ACC112 (cell line): ENCODE results near the gene TMIGD2.
A peak's percentile ranks its signal among the peaks of the same experiment; 100 is the strongest.

ENCODE experiments used
- H2AFZ ChIP-seq: fragments of 200-600 bp; sonication (generic); one replicate; pipeline ENCODE4 v1.6.0; 2017; ENCODE audit warnings: antibody characterized with exemption, low read length; ENCODE audit not compliant: unreplicated experiment
- H3K27ac ChIP-seq: fragments of 200-600 bp; sonication (generic); 2 replicates; pipeline ENCODE4 v1.5.1; 2014; ENCODE audit warnings: low read depth, mild to moderate bottlenecking, antibody characterized with exemption, low read length, moderate library complexity
- H3K27me3 ChIP-seq: fragments of 200-600 bp; sonication (generic); 2 replicates; pipeline ENCODE4 v1.6.1; 2014; ENCODE audit warnings: mild to moderate bottlenecking, antibody characterized with exemption, low read length, moderate library complexity, mixed read lengths; ENCODE audit not compliant: insufficient read depth
- H3K36me3 ChIP-seq: fragments of 200-600 bp; sonication (generic); 2 replicates; pipeline ENCODE4 v1.6.1; 2016; ENCODE audit warnings: mild to moderate bottlenecking, antibody characterized with exemption, low read length, moderate library complexity, mixed read lengths; ENCODE audit not compliant: insufficient read depth
- H3K4me1 ChIP-seq: fragments of 200-600 bp; sonication (generic); one replicate; pipeline ENCODE4 v1.6.1; 2016; ENCODE audit warnings: low read length, mixed read lengths; ENCODE audit not compliant: insufficient read depth, unreplicated experiment, control insufficient read depth
- H3K4me3 ChIP-seq: fragments of 200-600 bp; sonication (generic); 2 replicates; pipeline ENCODE4 v1.5.1; 2014; ENCODE audit warnings: mild to moderate bottlenecking, low read depth, low read length
- H3K79me2 ChIP-seq: fragments of 200-600 bp; sonication (generic); one replicate; pipeline ENCODE4 v1.6.0; 2016; ENCODE audit warnings: low read length; ENCODE audit not compliant: control insufficient read depth, unreplicated experiment, insufficient read depth

The TMIGD2 gene

GRCh38 chr19:4305659-4306058, 3.5 kb upstream of the TMIGD2 start:
- H3K4me1 ChIP-seq: no peaks in the 10 kb centered on the region
- no peak overlapping the region for H3K27ac ChIP-seq
- peaks cover 5% of the 10 kb centered on the region; the same call in 1 of the 2 replicates for H3K36me3 ChIP-seq
- H3K4me3 ChIP-seq: no peak overlapping the region
- no peaks in the 10 kb centered on the region for H3K27me3 ChIP-seq
- no peaks in the 10 kb centered on the region for H3K79me2 ChIP-seq
- no peak overlapping the region for H2AFZ ChIP-seq

- Histone ChIP-seq H3K27me3 (no peaks in the 10 kb centered on the region), H3K79me2 (no peaks in the 10 kb centered on the region), H3K36me3 (0 out of 2 replicates have a peak, but pooled peaks cover under 1% of the 10 kb centered on the region), H3K4me1 (no peaks in the 10 kb centered on the region), H3K27ac (no peak overlapping the region), H2AFZ (no peak overlapping the region), H3K4me3 (no peak overlapping the region; the same call in 1 of the 2 replicates)
These were observed 3.0 kb upstream of the TMIGD2 start for GRCh38 chr19:4305257-4305612.

DNA sequence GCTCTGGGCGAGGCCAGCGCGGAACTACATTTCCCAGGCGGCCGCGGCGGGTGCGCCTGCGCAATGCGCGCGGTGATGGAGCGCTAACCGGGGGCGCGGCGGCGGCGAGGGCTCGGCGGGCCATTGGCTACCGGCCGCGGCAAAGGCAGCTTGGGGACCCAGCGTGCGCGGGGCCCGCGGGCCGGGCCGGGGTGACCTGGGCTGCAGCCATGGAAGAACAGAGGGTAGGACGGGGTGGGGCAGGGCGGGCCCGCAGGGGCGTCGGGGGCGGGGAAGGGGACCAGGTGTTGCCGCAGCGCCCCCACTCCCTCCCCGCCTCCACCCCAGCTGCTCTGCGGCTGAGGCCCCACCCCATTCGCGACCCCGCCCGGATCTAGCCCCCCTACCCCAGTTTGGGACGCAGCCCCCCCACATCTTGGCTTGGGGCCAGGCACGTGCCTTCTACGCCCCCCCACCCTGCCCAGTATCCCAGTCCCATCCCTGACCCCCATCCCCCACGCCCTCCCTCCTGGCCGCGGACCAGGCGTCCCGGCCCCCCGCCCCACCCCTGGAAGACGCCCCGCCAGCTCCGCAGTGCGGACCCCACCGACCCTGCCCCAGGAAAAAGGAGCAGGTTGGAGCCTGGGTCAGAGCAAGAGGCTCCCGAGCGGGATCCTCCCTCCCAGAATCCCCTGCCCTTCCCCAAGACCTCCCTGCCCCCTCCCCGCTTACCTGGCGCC, 2.5 kb upstream of the TMIGD2 start, which contains the start of gene FSD1:
Gene FSD1 (plus strand): TSS at position 61 of the 719 bp plus-strand sequence. CDS start 149 bp downstream, at position 210.
- Histone ChIP-seq H3K36me3 (no peaks in the 10 kb centered on the region), H3K79me2 (no peaks in the 10 kb centered on the region), H2AFZ (no peak within 1 kb of the TSS), H3K27ac (no peak within 1 kb of the TSS), H3K4me1 (no peaks in the 10 kb centered on the region), H3K27me3 (no peaks in the 10 kb centered on the region), H3K4me3 (peak within 1 kb of the TSS; percentile 55)

DNA sequence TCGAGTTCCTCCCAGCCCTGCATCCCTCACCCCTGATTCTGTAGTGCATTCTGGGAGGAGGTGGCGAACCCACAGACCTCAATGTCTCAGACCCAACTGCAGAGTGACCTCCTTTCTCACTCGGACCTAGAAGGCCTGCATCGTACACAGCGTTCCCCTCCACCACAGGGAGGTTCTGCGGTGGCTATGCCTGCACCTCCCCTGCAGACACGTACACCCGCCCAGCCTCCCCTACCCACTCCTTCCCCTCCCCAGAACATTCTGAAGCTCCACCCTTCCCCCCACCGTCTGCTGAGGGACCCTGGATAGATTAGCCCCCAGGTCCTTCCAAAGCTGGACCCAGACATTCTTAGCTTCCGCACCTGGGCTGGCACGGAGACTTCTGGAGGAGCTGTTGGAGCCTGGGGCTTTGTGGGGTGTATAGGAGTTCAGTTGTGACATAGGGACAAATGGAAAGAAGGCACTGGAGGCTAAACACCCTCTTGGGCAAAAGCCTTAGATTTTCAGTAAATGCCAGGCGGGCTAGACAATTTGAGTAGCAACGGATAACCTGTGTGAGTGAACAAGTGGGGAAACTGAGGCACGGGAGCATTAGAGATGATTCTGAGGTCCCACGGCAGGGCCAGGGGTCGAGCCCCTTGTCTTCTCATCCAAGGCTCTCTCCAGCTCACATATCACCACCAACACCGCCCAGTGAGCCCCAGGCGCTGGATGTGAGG, 1.8 kb upstream of the TMIGD2 start:
- Histone ChIP-seq H3K79me2 (no peaks in the 10 kb centered on the region), H3K36me3 (no peaks in the 10 kb centered on the region), H3K4me3 (peak overlapping the region; percentile 55; the same call in 1 of the 2 replicates), H2AFZ (no peak overlapping the region), H3K4me1 (no peaks in the 10 kb centered on the region), H3K27ac (no peak overlapping the region), H3K27me3 (no peaks in the 10 kb centered on the region)

DNA sequence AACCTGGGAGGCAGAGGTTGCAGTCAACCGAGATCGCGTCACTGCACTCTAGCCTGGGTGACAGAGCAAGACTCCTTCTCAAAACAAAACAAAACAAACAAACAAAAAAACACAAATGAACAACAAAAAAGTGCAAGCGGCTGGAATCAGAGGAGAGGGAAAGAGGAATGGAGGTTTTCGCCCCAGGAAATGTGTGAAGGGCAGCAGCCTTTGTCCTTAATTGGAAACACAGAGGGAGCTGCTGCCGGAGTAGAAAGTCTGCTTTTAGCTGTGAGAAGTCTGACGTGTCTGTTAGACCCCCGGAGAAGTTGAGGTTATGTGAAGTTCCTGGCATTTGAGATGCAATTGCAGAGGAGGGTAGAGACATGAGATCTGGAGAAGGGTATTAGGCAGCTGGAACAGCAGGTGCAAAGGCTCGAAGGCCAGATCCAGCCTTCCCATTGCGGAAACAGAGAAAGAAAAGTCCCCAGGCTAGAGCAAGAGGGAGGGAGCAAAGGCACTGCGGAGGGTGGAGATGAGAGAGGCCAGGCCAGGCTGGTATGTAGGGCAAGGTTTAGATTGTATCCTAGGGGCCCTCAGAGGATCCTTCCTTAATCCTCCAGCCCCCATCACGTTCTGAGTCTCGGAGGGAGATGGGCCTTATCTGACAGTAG, 473 bp downstream of the TMIGD2 start:
- Histone ChIP-seq H2AFZ (no peak overlapping the region), H3K36me3 (no peaks in the 10 kb centered on the region), H3K4me1 (no peaks in the 10 kb centered on the region), H3K27ac (no peak overlapping the region), H3K4me3 (no peak overlapping the region), H3K27me3 (no peaks in the 10 kb centered on the region), H3K79me2 (no peaks in the 10 kb centered on the region)

GRCh38 chr19:4300589-4300988, 1.6 kb downstream of the TMIGD2 start:
- Histone ChIP-seq H3K27me3 (no peaks in the 10 kb centered on the region), H3K36me3 (no peaks in the 10 kb centered on the region), H3K27ac (no peak overlapping the region), H2AFZ (no peak overlapping the region), H3K4me1 (no peaks in the 10 kb centered on the region), H3K79me2 (no peaks in the 10 kb centered on the region), H3K4me3 (no peak overlapping the region)

GRCh38 chr19:4298810-4299550, 3.2 kb downstream of the TMIGD2 start:
- H3K27me3 ChIP-seq: no peaks in the 10 kb centered on the region
- H3K4me1 ChIP-seq: no peaks in the 10 kb centered on the region

GRCh38 chr19:4297901-4298809, 4.0 kb downstream of the TMIGD2 start:
- Histone ChIP-seq H3K4me3 (no peak overlapping the region), H3K27ac (no peak overlapping the region), H3K79me2 (no peaks in the 10 kb centered on the region), H3K36me3 (no peaks in the 10 kb centered on the region), H3K4me1 (no peaks in the 10 kb centered on the region), H3K27me3 (no peaks in the 10 kb centered on the region), H2AFZ (no peak overlapping the region)

More at GRCh38 chr19:4298810-4299550, 3.2 kb downstream of the TMIGD2 start:
- Histone ChIP-seq H2AFZ (no peak overlapping the region), H3K4me3 (no peak overlapping the region), H3K79me2 (no peaks in the 10 kb centered on the region), H3K27ac (no peak overlapping the region), H3K36me3 (no peaks in the 10 kb centered on the region)

DNA sequence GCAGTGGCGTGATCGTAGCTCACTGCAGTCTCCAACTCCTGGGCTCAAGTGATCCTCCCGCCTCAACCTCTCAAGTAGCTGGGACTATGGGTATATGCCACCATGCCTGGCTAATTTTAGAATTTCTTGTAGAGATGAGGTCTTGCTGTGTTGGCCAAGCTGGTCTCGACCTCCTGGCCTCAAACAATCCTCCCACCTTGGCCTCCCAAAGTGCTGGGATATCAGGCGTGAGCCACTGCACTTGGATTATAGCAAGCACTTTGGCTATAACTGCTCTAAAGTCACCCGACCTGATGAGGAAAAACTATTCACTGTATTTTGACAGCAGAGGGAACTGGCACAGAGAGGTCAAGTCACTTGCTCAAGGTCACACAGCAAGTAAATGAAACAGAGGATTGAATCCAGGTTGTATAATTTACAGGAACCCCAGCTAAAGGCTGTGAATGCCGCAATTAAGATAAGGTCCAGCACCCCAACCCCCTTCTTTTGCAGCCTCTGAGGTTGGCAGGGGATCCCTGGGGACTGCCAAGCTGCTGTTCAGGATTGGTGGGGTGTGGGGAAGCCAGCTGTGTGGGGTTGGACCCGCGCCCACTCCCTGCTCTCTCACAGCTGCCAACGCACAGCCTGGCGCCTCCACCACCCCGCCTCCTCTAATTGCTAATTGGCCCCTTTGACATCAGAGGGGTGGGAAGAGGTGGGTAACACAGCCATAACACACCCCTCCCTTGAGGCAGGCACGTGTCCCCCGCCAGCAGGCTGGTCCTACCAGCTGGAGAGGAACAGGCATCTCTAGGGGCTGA, 6.0 kb downstream of the TMIGD2 start:
- H3K79me2 ChIP-seq: no peaks in the 10 kb centered on the region
- H3K27ac ChIP-seq: no peak overlapping the region
- H3K4me1 ChIP-seq: no peaks in the 10 kb centered on the region
- H3K27me3 ChIP-seq: no peaks in the 10 kb centered on the region
- H2AFZ ChIP-seq: no peak overlapping the region
- H3K36me3 ChIP-seq: no peaks in the 10 kb centered on the region
- H3K4me3 ChIP-seq: no peak overlapping the region
